K562 (cell line): ENCODE results near the gene GLG1. TPM values are rescaled to one million over a fixed set of nuclear protein-coding genes. Genes with fewer than 3 reads are reported as not detected.

Experiments used
- ATAC-seq: fragments of 200-7000 bp; cut with Tn5 transposase; 3 replicates; pipeline ENCODE4 v1.9.1; 2020; ENCODE audit warnings: moderate library complexity
- BruUV-seq: library from RNA; stranded (reverse); fragments of 400-500 nt; replicated peaks from 2 replicates; lab custom pipeline; 2021; lab: Mats Ljungman, UMichigan
- CTCF ChIA-PET: fragments of 300-600 bp; formaldehyde crosslinking; extraction: SDS; loops from one replicate; lab custom pipeline; 2021; ENCODE audit warnings: low intra/inter-chr PET ratio; lab: Yijun Ruan, JAX
- POLR2A ChIA-PET: fragments of 300-600, 350-650 bp; sonication (Branson Sonifier 250); formaldehyde crosslinking; extraction: SDS; loops from one replicate; lab custom pipeline; 2021; ENCODE audit warnings: antibody characterized with exemption, inconsistent platforms; lab: Yijun Ruan, JAX
- DNase-seq, 4 experiments: peaks; one replicate each; pipeline versions ENCODE4 v3.0.0 to v3.0.0-alpha.2; 2011 to 2018; ENCODE audit warnings: low spot score in 3 of 4, mixed read lengths in 3 of 4; ENCODE audit errors: extremely low read depth in 1 of 4
- FAIRE-seq: peaks from 2 replicates; lab custom pipeline; 2011; peaks lifted over from hg19 to GRCh38; lab: Jason Lieb, UNC
- H2AFZ ChIP-seq: 2 replicates; pipeline ENCODE4 v1.6.0; 2011; ENCODE audit warnings: low read depth, low read length, control low read depth, inconsistent platforms
- H3K27ac ChIP-seq: fragments of 200-600 bp; 3 replicates; pipeline ENCODE4 v1.8.0; 2011; ENCODE audit warnings: low read depth, mild to moderate bottlenecking, control low read depth, inconsistent platforms, low read length, moderate library complexity, mixed read lengths; ENCODE audit errors: extremely low read depth
- H3K27me3 ChIP-seq, 2 experiments: fragments of 300-600 bp in 1 of 2; 2 replicates in 1 of 2; 3 replicates in 1 of 2; pipeline versions ENCODE4 v1.6.0 to v1.8.0; 2011; ENCODE audit warnings: inconsistent platforms in 2 of 2, low read length in 2 of 2, mild to moderate bottlenecking in 1 of 2, mixed read lengths in 1 of 2, moderate library complexity in 1 of 2; ENCODE audit not compliant: control insufficient read depth in 2 of 2, insufficient read depth in 2 of 2
- H3K36me3 ChIP-seq: fragments of 300-600 bp; 3 replicates; pipeline ENCODE4 v1.8.0; 2011; ENCODE audit warnings: mild to moderate bottlenecking, low read length, inconsistent platforms; ENCODE audit not compliant: control insufficient read depth, insufficient read depth
- H3K4me1 ChIP-seq, 2 experiments: fragments of 200-600 bp in 1 of 2; replicated peaks in 1 of 2; 2 replicates in 1 of 2; 3 replicates in 1 of 2; pipeline versions ENCODE4 v1.5.1 to v1.8.0; 2011; ENCODE audit warnings: inconsistent platforms in 2 of 2, low read length in 2 of 2, mild to moderate bottlenecking in 1 of 2, mixed read lengths in 1 of 2, moderate library complexity in 1 of 2; ENCODE audit not compliant: control insufficient read depth in 2 of 2, insufficient read depth in 2 of 2
- H3K4me2 ChIP-seq: 2 replicates; pipeline ENCODE4 v1.6.1; 2011; ENCODE audit warnings: low read length, control low read depth, inconsistent platforms, mixed read lengths; ENCODE audit not compliant: insufficient read depth
- H3K4me3 ChIP-seq: fragments of 200-600 bp; sonication (generic), shearing (Covaris generic); 2 replicates; pipeline ENCODE4 v1.5.1; 2016; ENCODE audit warnings: control low read depth, inconsistent platforms
- H3K79me2 ChIP-seq: fragments of 200-600 bp; 3 replicates; pipeline ENCODE4 v1.8.0; 2011; ENCODE audit warnings: low read length, inconsistent platforms; ENCODE audit not compliant: control insufficient read depth, insufficient read depth
- H3K9ac ChIP-seq, 2 experiments: 2 replicates each; pipeline versions ENCODE4 v1.6.0 to v1.6.1; 2011; ENCODE audit warnings: low read depth in 2 of 2, low read length in 2 of 2, control low read depth in 1 of 2, inconsistent platforms in 1 of 2, mild to moderate bottlenecking in 1 of 2, mixed read lengths in 1 of 2; ENCODE audit not compliant: insufficient read depth in 1 of 2
- H3K9me1 ChIP-seq: one replicate; pipeline ENCODE4 v1.6.0; 2011; ENCODE audit warnings: inconsistent platforms, mild to moderate bottlenecking, low read length, moderate library complexity; ENCODE audit not compliant: control insufficient read depth, insufficient read depth
- H3K9me3 ChIP-seq: replicated peaks from 2 replicates; pipeline ENCODE4 v1.5.1; 2011; ENCODE audit warnings: low read depth, low read length, inconsistent platforms; ENCODE audit not compliant: control insufficient read depth, insufficient read depth
- H4K20me1 ChIP-seq: replicated peaks from 2 replicates; pipeline ENCODE4 v1.6.1; 2011; ENCODE audit warnings: low read length, inconsistent platforms, mixed read lengths; ENCODE audit not compliant: control insufficient read depth, insufficient read depth
- CXXC5 ChIP-seq: fragments of 250-450 bp; sonication (Bioruptor Pico); IDR thresholded peaks from 2 replicates; pipeline ENCODE4 v1.8.0; 2022; ENCODE audit warnings: inconsistent platforms, mild to moderate bottlenecking, moderate library complexity
- E2F3 ChIP-seq: fragments of 250-450 bp; sonication (Bioruptor Pico); IDR thresholded peaks from 2 replicates; pipeline ENCODE4 v1.4.0; 2020; ENCODE audit warnings: mild to moderate bottlenecking
- FOXA3 ChIP-seq, 2 experiments: fragments of 450-650 bp in 1 of 2; sonication (generic) in 1 of 2; formaldehyde crosslinking; IDR thresholded peaks in 1 of 2; conservative IDR thresholded peaks in 1 of 2; 2 replicates each; pipeline versions ENCODE4 v1.4.0 to v1.8.0; 2020 to 2022; ENCODE audit warnings: mild to moderate bottlenecking in 2 of 2, missing genetic modification reagents in 1 of 2
- MGA ChIP-seq: fragments of 450-650 bp; IDR thresholded peaks from 2 replicates; pipeline ENCODE4 v1.6.1; 2016; ENCODE audit warnings: mild to moderate bottlenecking, moderate library complexity
- TSC22D4 ChIP-seq: fragments of 450-650 bp; IDR thresholded peaks from 2 replicates; pipeline ENCODE4 v1.6.1; 2016; ENCODE audit warnings: missing genetic modification characterization, missing biosample characterization, control low read depth
- WGBS: fragments of 100-300 bp; shearing (Covaris generic); methylation state at CpG from one replicate; pipeline ENCODE4 v1.1.6; 2016; ENCODE audit warnings: low coverage, mixed read lengths; ENCODE audit not compliant: insufficient coverage; ENCODE audit errors: missing lambda C conversion rate; 5-methylcytosine and 5-hydroxymethylcytosine counted together
- in situ Hi-C: fragments of 300-500 bp; cut with MboI; formaldehyde crosslinking; loops from 4 replicates; pipeline ENCODE4 v1.15.0; 2018; ENCODE audit warnings: inconsistent platforms, mixed read lengths
- intact Hi-C: fragments of 100-400 bp; cut with micrococcal nuclease; formaldehyde crosslinking; loops from 2 replicates; pipeline ENCODE4 v1.14.2; 2022
- polyA plus RNA-seq, 8 experiments: library from polyadenylated mRNA; depleted of rRNA in 4 of 8; stranded (reverse) in 5 of 8; unstranded in 3 of 8; fragments of >200 nt; fragmentation: Nextera tagmentation in 2 of 8; fragmentation: Illumina TruSeq in 1 of 8; extraction: Ambion mirVana in 2 of 8; extraction: Trizol in 1 of 8; gene quantifications; 2 replicates each; pipeline versions ENCODE4 v1.2.1 to v1.2.3, GENCODE V29; 2011 to 2014; ENCODE audit warnings: inconsistent platforms in 1 of 8, missing spikeins in 1 of 8
- total RNA-seq, 7 experiments: library from RNA; depleted of rRNA in 6 of 7; stranded (reverse); fragments of >200 nt in 6 of 7; fragmentation: Illumina TruSeq in 2 of 7; extraction: Trizol in 2 of 7; gene quantifications; 2 replicates each; pipeline versions ENCODE4 v1.2.1 to v1.2.3, GENCODE V29; 2011 to 2021; ENCODE audit warnings: low replicate concordance in 1 of 7
- TF ChIP-seq, protein P1 (sequence below): fragments of 450-650 bp; formaldehyde crosslinking; IDR thresholded peaks from 2 replicates; pipeline ENCODE4 v1.4.0; 2020; ENCODE audit warnings: mild to moderate bottlenecking, moderate library complexity

Gene GLG1
- total and polyA plus RNA-seq, 9 of the 15 experiments (the other 6 are each of a cell fraction or from before 2014, with no cell fraction given): 6.2 to 36.0 (median 23.6) TPM

DNA sequence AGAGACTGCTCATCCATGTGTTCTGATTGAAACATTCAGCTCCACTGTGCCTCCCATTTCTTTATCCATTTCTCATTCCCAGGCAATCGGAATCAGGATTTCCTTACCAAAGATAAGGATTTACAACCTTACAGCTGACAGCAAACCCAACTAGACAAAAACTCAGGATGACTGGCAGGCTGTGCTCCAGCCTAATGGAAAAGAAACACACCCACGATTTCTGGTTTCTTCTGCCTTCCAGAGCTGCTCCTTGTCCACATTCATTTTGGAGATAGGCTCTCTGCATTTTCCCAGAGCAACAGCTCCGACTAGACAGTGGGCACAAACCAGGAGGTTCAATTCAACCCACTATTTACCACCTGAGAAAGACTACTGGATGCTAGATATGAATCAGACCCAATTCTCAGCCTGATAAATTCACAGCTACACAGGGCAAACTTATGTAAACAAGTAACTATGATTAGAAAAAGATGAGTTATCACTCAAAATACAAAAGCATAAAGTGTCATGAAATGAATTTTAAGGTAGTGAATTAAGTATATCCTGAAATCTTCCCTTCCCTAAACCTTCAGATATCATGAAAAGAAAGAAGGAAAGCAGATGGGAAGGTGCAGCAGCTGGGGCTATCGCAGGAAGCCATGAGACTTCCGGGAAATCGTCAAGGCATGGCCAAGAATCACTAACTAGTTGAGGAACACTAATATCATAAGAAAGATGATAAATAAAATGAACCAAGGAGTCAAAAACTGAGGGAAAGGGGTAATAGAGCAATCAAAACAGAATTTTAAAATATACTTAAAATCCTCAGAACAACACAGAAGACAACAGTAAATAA is 140.8 kb downstream of the GLG1 start:
- H3K4me2 ChIP-seq: no peak overlapping the region
- no TSS peak for BruUV-seq
- no peak overlapping the region for H3K9ac ChIP-seq
- POLR2A ChIA-PET: no interaction called here
- no peak overlapping the region for H3K27ac ChIP-seq
- CTCF ChIA-PET: no interaction called here
- H3K79me2 ChIP-seq: no peaks in the 10 kb centered on the region
- H4K20me1 ChIP-seq: no peaks in the 10 kb centered on the region
- H3K4me1 ChIP-seq: no peaks in the 10 kb centered on the region
- ATAC-seq: no peak
- TF ChIP-seq E2F3 (CRISPR knock-in tag) (no peak), MGA (no peak), TSC22D4 (tag) (no peak), CXXC5 (no peak), FOXA3 (CRISPR knock-in tag; conservative IDR thresholded peaks at IDR 0.05 in 1 of 2, IDR thresholded peaks at IDR 0.05 in 1 of 2) (no peak)
- TF ChIP-seq, protein P1, sequence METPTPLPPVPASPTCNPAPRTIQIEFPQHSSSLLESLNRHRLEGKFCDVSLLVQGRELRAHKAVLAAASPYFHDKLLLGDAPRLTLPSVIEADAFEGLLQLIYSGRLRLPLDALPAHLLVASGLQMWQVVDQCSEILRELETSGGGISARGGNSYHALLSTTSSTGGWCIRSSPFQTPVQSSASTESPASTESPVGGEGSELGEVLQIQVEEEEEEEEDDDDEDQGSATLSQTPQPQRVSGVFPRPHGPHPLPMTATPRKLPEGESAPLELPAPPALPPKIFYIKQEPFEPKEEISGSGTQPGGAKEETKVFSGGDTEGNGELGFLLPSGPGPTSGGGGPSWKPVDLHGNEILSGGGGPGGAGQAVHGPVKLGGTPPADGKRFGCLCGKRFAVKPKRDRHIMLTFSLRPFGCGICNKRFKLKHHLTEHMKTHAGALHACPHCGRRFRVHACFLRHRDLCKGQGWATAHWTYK: no peak
- no peaks in the 10 kb centered on the region for H3K9me3 ChIP-seq
- H2AFZ ChIP-seq: no peak overlapping the region
- no peaks in the 10 kb centered on the region for H3K27me3 ChIP-seq
- intact Hi-C loops: no loop called here
- WGBS: 86% methylated on average over 6 of the region's 6 CpGs
- no peak overlapping the region for H3K4me3 ChIP-seq
- DNase-seq: no peak
- H3K36me3 ChIP-seq: peaks cover 76% of the 10 kb centered on the region; the same call in 2 of the 3 replicates
- FAIRE-seq: no peak
- H3K9me1 ChIP-seq: no peaks in the 10 kb centered on the region
- in situ Hi-C loops: no loop called here
